HepG2 (cell line): ENCODE measurements around the gene GKN1. TPM values are rescaled to one million over a fixed set of nuclear protein-coding genes. Genes with fewer than 3 reads are reported as not detected.
A peak's percentile ranks its signal among the peaks of the same experiment; 100 is the strongest.

Experiments
- ATF4 ChIP-seq, 2 experiments: fragments of 450-650 bp in 1 of 2; sonication (generic) in 1 of 2; formaldehyde crosslinking; IDR thresholded peaks; 2 replicates each; pipeline versions ENCODE4 v1.5.0 to v1.8.0; 2020 to 2022; ENCODE audit warnings: mild to moderate bottlenecking in 1 of 2, missing genetic modification reagents in 1 of 2
- EP300 ChIP-seq, 3 experiments: sonication (generic) in 1 of 3; formaldehyde crosslinking in 1 of 3; IDR thresholded peaks; 2 replicates each; pipeline versions ENCODE4 v1.5.1 to v1.6.1; 2011 to 2020; ENCODE audit warnings: low read depth in 2 of 3, low read length in 2 of 3, borderline replicate concordance in 1 of 3, improper control_type of control experiment in 1 of 3, mild to moderate bottlenecking in 1 of 3, missing genetic modification reagents in 1 of 3, moderate library complexity in 1 of 3
- ESRRA ChIP-seq: sonication (generic); formaldehyde crosslinking; IDR thresholded peaks from 2 replicates; pipeline ENCODE4 v1.5.1; 2020; ENCODE audit warnings: mild to moderate bottlenecking, low read depth, missing genetic modification reagents
- FOXP1 ChIP-seq, 2 experiments: fragments of 450-650 bp in 1 of 2; IDR thresholded peaks; 2 replicates each; pipeline ENCODE4 v1.6.1; 2017 to 2018; ENCODE audit warnings: antibody characterized with exemption in 1 of 2
- IKZF4 ChIP-seq: sonication (generic); formaldehyde crosslinking; IDR thresholded peaks from 2 replicates; pipeline ENCODE4 v1.5.1; 2020; ENCODE audit warnings: borderline replicate concordance, mild to moderate bottlenecking, low read depth, missing genetic modification reagents; ENCODE audit errors: not compliant biosample characterization
- MEF2D ChIP-seq: sonication (generic); formaldehyde crosslinking; IDR thresholded peaks from 2 replicates; pipeline ENCODE4 v1.5.1; 2020; ENCODE audit warnings: mild to moderate bottlenecking, missing genetic modification reagents
- NR2F1 ChIP-seq, 2 experiments: fragments of 450-650 bp in 1 of 2; formaldehyde crosslinking in 1 of 2; IDR thresholded peaks; 2 replicates each; pipeline versions ENCODE4 v1.5.0 to v1.6.1; 2016 to 2020; ENCODE audit warnings: mild to moderate bottlenecking in 1 of 2, missing compliant biosample characterization in 1 of 2, missing genetic modification reagents in 1 of 2, moderate library complexity in 1 of 2
- PITX1 ChIP-seq: sonication (generic); formaldehyde crosslinking; IDR thresholded peaks from 2 replicates; pipeline ENCODE4 v1.5.1; 2020; ENCODE audit warnings: mild to moderate bottlenecking, missing genetic modification reagents
- RAD21 ChIP-seq: fragments of 450-650 bp; formaldehyde crosslinking; IDR thresholded peaks from 2 replicates; pipeline ENCODE4 v1.5.0; 2020; ENCODE audit warnings: mild to moderate bottlenecking
- SALL1 ChIP-seq: sonication (generic); formaldehyde crosslinking; IDR thresholded peaks from 2 replicates; pipeline ENCODE4 v1.8.0; 2022; ENCODE audit warnings: mild to moderate bottlenecking, missing genetic modification reagents
- SOX13 ChIP-seq, 3 experiments: fragments of 450-650 bp in 1 of 3; sonication (generic) in 1 of 3; formaldehyde crosslinking in 1 of 3; IDR thresholded peaks in 2 of 3; conservative IDR thresholded peaks in 1 of 3; 2 replicates each; pipeline versions ENCODE4 v1.5.0 to v1.6.1; 2016 to 2020; ENCODE audit warnings: antibody characterized with exemption in 1 of 3, mild to moderate bottlenecking in 1 of 3, missing compliant biosample characterization in 1 of 3, missing genetic modification reagents in 1 of 3, moderate library complexity in 1 of 3
- STAT5B ChIP-seq: sonication (generic); formaldehyde crosslinking; IDR thresholded peaks from 2 replicates; pipeline ENCODE4 v1.4.0; 2020; ENCODE audit warnings: missing genetic modification reagents
- TBX2 ChIP-seq: sonication (generic); formaldehyde crosslinking; IDR thresholded peaks from 2 replicates; pipeline ENCODE4 v1.5.0; 2020; ENCODE audit warnings: missing genetic modification reagents, mild to moderate bottlenecking, borderline replicate concordance
- TCF7 ChIP-seq: sonication (generic); IDR thresholded peaks from 2 replicates; pipeline ENCODE4 v1.6.1; 2016; ENCODE audit warnings: antibody characterized with exemption, low read depth
- TOPORS ChIP-seq: sonication (generic); formaldehyde crosslinking; IDR thresholded peaks from 2 replicates; pipeline ENCODE4 v1.8.0; 2023; ENCODE audit warnings: mild to moderate bottlenecking, missing genetic modification reagents
- ZC3H13 ChIP-seq: sonication (generic); formaldehyde crosslinking; IDR thresholded peaks from 2 replicates; pipeline ENCODE4 v1.8.1; 2023; ENCODE audit warnings: mild to moderate bottlenecking, missing genetic modification reagents, moderate library complexity
- ZNF383 ChIP-seq: sonication (generic); formaldehyde crosslinking; IDR thresholded peaks from 2 replicates; pipeline ENCODE4 v1.4.0; 2020; ENCODE audit warnings: missing genetic modification reagents, mild to moderate bottlenecking, borderline replicate concordance
- ZNF614 ChIP-seq: IDR thresholded peaks from 2 replicates; pipeline ENCODE4 v1.6.1; 2018; ENCODE audit warnings: missing biosample characterization, missing genetic modification reagents, inconsistent platforms, borderline replicate concordance
- ZNF737 ChIP-seq: sonication (generic); formaldehyde crosslinking; IDR thresholded peaks from 2 replicates; pipeline ENCODE4 v1.5.0; 2020; ENCODE audit warnings: missing genetic modification reagents, mild to moderate bottlenecking, borderline replicate concordance
- polyA plus RNA-seq, 8 experiments: library from polyadenylated mRNA; depleted of rRNA in 3 of 8; stranded (reverse) in 7 of 8; unstranded in 1 of 8; fragments of >200 nt; fragmentation: Illumina TruSeq in 4 of 8; extraction: Trizol in 4 of 8; gene quantifications; 2 replicates each; pipeline versions ENCODE4 v1.2.1 to v1.2.3, GENCODE V29; 2011 to 2016; ENCODE audit warnings: low read depth in 4 of 8, missing spikeins in 1 of 8, mixed read lengths in 1 of 8; ENCODE audit not compliant: insufficient read depth in 1 of 8
- total RNA-seq, 5 experiments: library from RNA; depleted of rRNA; stranded (reverse); fragments of >200 nt; fragmentation: Illumina TruSeq; extraction: Trizol; gene quantifications; 2 replicates each; pipeline ENCODE4 v1.2.3, GENCODE V29; 2016; ENCODE audit warnings: low read depth in 1 of 5
- TF ChIP-seq, protein P1 (sequence below): conservative IDR thresholded peaks from 2 replicates; pipeline ENCODE4 v1.6.1; 2018; ENCODE audit warnings: missing genetic modification reagents
- TF ChIP-seq, protein P2 (sequence below): IDR thresholded peaks from 2 replicates; pipeline ENCODE4 v1.4.0; 2020; ENCODE audit warnings: mild to moderate bottlenecking, missing genetic modification reagents

Gene GKN1
- total and polyA plus RNA-seq, 2 of the 13 experiments (the other 11 are each of a cell fraction or from before 2014, with no cell fraction given): not detected

GRCh38 chr2:68993660-68994059, 19.2 kb downstream of the GKN1 start (continued):
- peak; percentile 41; the same call in 1 of the 2 replicates for TF ChIP-seq TBX2 (CRISPR knock-in tag)
- no peak for TF ChIP-seq ZNF737 (CRISPR knock-in tag)
- TF ChIP-seq, protein P1, sequence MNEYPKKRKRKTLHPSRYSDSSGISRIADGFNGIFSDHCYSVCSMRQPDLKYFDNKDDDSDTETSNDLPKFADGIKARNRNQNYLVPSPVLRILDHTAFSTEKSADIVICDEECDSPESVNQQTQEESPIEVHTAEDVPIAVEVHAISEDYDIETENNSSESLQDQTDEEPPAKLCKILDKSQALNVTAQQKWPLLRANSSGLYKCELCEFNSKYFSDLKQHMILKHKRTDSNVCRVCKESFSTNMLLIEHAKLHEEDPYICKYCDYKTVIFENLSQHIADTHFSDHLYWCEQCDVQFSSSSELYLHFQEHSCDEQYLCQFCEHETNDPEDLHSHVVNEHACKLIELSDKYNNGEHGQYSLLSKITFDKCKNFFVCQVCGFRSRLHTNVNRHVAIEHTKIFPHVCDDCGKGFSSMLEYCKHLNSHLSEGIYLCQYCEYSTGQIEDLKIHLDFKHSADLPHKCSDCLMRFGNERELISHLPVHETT (CRISPR knock-in tag): no peak
- no peak for TF ChIP-seq ZNF383 (CRISPR knock-in tag)
- TF ChIP-seq PITX1 (CRISPR knock-in tag): peak; percentile 53; the same call in 1 of the 2 replicates
- no peak for TF ChIP-seq ATF4 (CRISPR knock-in tag; IDR thresholded peaks at IDR 0.05)
- TF ChIP-seq IKZF4: no peak
- TF ChIP-seq ZNF614: peak; percentile 83; the same call in 1 of the 2 replicates
- TF ChIP-seq SOX13 (IDR thresholded peaks at IDR 0.05): no peak
- TF ChIP-seq SOX13 (CRISPR knock-in tag; conservative IDR thresholded peaks at IDR 0.05 in 1 of 2, IDR thresholded peaks at IDR 0.05 in 1 of 2): peak in 1 of 2 experiments; percentile 44; a peak in 1 of 4 replicates
- no peak for TF ChIP-seq NR2F1 (CRISPR knock-in tag; IDR thresholded peaks at IDR 0.05)
- no peak for TF ChIP-seq RAD21 (CRISPR knock-in tag)
- TF ChIP-seq EP300 (IDR thresholded peaks at IDR 0.05; ENCODE audit: low read depth in 2 of 2, low read length in 2 of 2): peak in 1 of 2 experiments; percentile 50; a peak in 1 of 4 replicates
- TF ChIP-seq EP300 (CRISPR knock-in tag; IDR thresholded peaks at IDR 0.05; ENCODE audit: borderline replicate concordance): no peak
- peak; percentile 48; the same call in 1 of the 2 replicates for TF ChIP-seq FOXP1 (IDR thresholded peaks at IDR 0.05)
- no peak for TF ChIP-seq FOXP1 (CRISPR knock-in tag; IDR thresholded peaks at IDR 0.05)
- TF ChIP-seq, protein P2, sequence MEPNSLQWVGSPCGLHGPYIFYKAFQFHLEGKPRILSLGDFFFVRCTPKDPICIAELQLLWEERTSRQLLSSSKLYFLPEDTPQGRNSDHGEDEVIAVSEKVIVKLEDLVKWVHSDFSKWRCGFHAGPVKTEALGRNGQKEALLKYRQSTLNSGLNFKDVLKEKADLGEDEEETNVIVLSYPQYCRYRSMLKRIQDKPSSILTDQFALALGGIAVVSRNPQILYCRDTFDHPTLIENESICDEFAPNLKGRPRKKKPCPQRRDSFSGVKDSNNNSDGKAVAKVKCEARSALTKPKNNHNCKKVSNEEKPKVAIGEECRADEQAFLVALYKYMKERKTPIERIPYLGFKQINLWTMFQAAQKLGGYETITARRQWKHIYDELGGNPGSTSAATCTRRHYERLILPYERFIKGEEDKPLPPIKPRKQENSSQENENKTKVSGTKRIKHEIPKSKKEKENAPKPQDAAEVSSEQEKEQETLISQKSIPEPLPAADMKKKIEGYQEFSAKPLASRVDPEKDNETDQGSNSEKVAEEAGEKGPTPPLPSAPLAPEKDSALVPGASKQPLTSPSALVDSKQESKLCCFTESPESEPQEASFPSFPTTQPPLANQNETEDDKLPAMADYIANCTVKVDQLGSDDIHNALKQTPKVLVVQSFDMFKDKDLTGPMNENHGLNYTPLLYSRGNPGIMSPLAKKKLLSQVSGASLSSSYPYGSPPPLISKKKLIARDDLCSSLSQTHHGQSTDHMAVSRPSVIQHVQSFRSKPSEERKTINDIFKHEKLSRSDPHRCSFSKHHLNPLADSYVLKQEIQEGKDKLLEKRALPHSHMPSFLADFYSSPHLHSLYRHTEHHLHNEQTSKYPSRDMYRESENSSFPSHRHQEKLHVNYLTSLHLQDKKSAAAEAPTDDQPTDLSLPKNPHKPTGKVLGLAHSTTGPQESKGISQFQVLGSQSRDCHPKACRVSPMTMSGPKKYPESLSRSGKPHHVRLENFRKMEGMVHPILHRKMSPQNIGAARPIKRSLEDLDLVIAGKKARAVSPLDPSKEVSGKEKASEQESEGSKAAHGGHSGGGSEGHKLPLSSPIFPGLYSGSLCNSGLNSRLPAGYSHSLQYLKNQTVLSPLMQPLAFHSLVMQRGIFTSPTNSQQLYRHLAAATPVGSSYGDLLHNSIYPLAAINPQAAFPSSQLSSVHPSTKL (CRISPR knock-in tag): peak; percentile 48; the same call in 1 of the 2 replicates
- TF ChIP-seq SALL1 (CRISPR knock-in tag): peak; percentile 32; the same call in 1 of the 2 replicates
- no peak for TF ChIP-seq TOPORS
- TF ChIP-seq ZC3H13: no peak
- no peak for TF ChIP-seq STAT5B (CRISPR knock-in tag)
- no peak for TF ChIP-seq MEF2D (CRISPR knock-in tag)
- no peak for TF ChIP-seq ESRRA (CRISPR knock-in tag)
- TF ChIP-seq TCF7: peak; percentile 68; the same call in 1 of the 2 replicates
